Right atrium auricular region (tissue), 2 donors: ENCODE data around the gene ZNF689. TPM values are rescaled to one million over a fixed set of nuclear protein-coding genes. Genes with fewer than 3 reads are reported as not detected.
A peak's percentile ranks its signal among the peaks of the same experiment; 100 is the strongest.

Source experiments
- DNase-seq: peaks from one replicate; pipeline ENCODE4 v3.0.0-alpha.2; 2019; ENCODE audit warnings: low spot score
- H3K27ac ChIP-seq, 2 donors: fragments of 200-600 bp; sonication (generic); 1 replicate in 1 of 2; 2 replicates in 1 of 2; pipeline ENCODE4 v1.5.1; 2016 to 2019
- H3K27me3 ChIP-seq, 2 donors: fragments of 200-600 bp; sonication (generic); one replicate each; pipeline versions ENCODE4 v1.5.1 to v1.6.0; 2017 to 2019
- H3K36me3 ChIP-seq: fragments of 200-600 bp; sonication (generic); one replicate; pipeline ENCODE4 v1.5.1; 2016
- H3K4me1 ChIP-seq, 2 donors: fragments of 200-600 bp; sonication (generic); one replicate each; pipeline versions ENCODE4 v1.5.1 to v1.6.0; 2017 to 2019
- H3K4me3 ChIP-seq, 2 donors: fragments of 200-600 bp; sonication (generic); 1 replicate in 1 of 2; 2 replicates in 1 of 2; pipeline ENCODE4 v1.5.1; 2017 to 2019; ENCODE audit warnings: mild to moderate bottlenecking in 1 of 2, moderate library complexity in 1 of 2
- H3K9me3 ChIP-seq, 2 donors: fragments of 200-600 bp; sonication (generic); one replicate each; pipeline ENCODE4 v1.5.1; 2019
- total RNA-seq, 2 donors: library from RNA; depleted of rRNA; stranded (reverse); fragments of >200 nt; gene quantifications; one replicate each; pipeline ENCODE4 v1.1.0, GENCODE V29; 2016
- TF ChIP-seq, protein P1 (sequence below), 2 donors: fragments of 200-600 bp; sonication (generic); IDR thresholded peaks; one replicate each; pipeline ENCODE4 v1.5.1; 2019; ENCODE audit warnings: antibody characterized with exemption in 2 of 2

The ZNF689 gene
- total RNA-seq, result 1 to 10 TPM; 6.2 to 8.3 TPM

DNA sequence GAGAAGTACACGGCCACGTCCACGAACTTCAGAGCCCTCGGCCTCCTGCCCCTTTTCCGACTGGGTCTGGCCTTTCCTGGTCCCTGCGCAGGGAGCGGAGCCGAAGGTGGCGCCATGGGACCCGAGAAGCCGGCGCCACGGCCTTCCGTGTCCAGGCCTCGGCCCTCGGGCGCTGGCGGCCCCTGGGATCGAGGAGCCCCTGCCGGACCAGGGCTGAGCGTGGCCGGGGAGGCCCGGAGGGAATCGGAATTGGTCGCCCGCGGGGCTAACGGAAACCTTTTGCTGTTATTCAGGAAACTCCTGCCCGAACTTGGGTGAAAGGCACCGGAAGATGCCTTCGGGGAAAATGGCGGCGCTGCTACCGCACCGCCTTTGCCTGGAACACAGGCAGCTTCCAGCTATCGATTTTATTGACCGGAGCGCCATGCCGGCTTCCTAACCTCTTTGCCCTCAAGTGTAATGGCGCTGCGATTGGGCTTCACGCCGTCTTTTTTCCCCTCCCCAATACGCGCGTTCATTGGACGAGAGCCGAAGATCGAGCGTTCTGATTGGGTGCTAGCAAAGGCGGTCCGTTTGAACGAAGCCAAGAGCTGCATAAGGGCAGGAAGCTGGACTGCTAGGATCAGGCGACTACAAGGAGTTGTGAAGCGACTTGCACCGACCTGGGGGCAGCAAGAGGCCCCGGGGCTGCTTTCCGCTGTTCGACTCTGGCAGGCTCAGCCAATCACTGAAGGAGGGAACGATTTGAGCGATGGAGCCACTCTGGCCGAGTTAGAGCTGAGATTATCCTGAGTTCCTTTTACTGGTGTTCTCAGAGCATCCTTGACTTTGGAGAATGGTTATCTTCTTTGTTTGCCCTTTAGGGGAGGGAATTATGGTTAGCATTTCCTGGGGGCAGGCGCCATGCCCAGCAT lies at the start of gene ZNF689:
Gene ZNF689, minus strand, starts transcription at position 464 of the 914 bp plus-strand sequence. Its CDS starts 348 bp downstream, at position 116.
- DNase-seq, result peak; percentile 99
- H3K4me1 ChIP-seq, result peaks cover 0 to 19% of the 10 kb centered on the region in 2 donors
- peak within 1 kb of the TSS; percentile 83 to 96 for H3K4me3 ChIP-seq
- H3K9me3 ChIP-seq, result no peaks in the 10 kb centered on the region
- H3K36me3 ChIP-seq, result peaks cover 9% of the 10 kb centered on the region
- H3K27me3 ChIP-seq, result no peaks in the 10 kb centered on the region
- peak within 1 kb of the TSS; percentile 96 to 97 for H3K27ac ChIP-seq
- TF ChIP-seq, protein P1, sequence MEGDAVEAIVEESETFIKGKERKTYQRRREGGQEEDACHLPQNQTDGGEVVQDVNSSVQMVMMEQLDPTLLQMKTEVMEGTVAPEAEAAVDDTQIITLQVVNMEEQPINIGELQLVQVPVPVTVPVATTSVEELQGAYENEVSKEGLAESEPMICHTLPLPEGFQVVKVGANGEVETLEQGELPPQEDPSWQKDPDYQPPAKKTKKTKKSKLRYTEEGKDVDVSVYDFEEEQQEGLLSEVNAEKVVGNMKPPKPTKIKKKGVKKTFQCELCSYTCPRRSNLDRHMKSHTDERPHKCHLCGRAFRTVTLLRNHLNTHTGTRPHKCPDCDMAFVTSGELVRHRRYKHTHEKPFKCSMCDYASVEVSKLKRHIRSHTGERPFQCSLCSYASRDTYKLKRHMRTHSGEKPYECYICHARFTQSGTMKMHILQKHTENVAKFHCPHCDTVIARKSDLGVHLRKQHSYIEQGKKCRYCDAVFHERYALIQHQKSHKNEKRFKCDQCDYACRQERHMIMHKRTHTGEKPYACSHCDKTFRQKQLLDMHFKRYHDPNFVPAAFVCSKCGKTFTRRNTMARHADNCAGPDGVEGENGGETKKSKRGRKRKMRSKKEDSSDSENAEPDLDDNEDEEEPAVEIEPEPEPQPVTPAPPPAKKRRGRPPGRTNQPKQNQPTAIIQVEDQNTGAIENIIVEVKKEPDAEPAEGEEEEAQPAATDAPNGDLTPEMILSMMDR (IDR thresholded peaks at IDR 0.05), result peak in 1 of 2 donors; percentile 14

DNA sequence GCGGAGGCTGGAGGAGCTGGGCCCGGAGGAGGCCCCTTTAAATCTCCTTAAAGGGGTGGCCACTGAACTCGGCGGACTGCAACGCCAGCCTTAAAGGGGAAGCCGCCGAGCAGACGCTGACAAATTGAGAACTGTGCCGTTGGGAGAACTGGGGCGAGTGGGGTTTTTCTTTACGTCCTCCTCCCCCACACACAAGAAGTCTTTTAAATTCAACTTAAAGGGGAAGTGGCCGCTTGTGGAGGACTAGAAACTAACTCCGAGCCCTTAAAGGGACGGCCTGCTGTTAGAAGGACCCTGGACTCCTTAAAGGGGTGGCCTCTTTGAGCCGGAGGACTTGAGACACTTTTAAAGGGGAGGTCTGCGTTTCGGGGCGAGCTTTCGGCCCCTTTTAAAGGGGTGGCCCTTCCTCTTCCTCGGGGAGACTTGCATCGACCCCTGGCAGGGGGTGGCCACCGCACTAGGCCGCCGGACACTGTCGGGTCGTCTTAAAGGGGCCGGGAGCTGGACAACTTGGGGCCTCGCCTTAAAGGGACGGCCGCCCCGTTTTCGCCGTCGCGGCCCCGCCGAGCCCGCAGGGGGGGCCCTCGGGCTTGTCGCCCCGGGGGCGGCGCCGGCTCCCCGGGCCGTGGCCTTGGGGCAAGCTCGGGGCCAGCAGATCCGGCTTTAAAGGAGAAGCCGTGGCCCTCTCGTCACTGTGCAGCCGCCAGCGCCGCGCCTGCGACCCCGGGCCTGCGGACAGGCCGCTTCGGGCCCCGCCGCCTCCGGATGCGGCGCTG lies 48.7 kb upstream of the ZNF689 start:
- Histone ChIP-seq H3K9me3 (no peaks in the 10 kb centered on the region), H3K36me3 (peaks cover 49% of the 10 kb centered on the region), H3K4me3 (peak overlapping the region; percentile 92 to 94), H3K27me3 (no peaks in the 10 kb centered on the region), H3K27ac (peak overlapping the region; percentile 95 to 99), H3K4me1 (peaks cover 0 to 50% of the 10 kb centered on the region in 2 donors)
- peak; percentile 87 for DNase-seq
- TF ChIP-seq, protein P1 (IDR thresholded peaks at IDR 0.05), result no peak

DNA sequence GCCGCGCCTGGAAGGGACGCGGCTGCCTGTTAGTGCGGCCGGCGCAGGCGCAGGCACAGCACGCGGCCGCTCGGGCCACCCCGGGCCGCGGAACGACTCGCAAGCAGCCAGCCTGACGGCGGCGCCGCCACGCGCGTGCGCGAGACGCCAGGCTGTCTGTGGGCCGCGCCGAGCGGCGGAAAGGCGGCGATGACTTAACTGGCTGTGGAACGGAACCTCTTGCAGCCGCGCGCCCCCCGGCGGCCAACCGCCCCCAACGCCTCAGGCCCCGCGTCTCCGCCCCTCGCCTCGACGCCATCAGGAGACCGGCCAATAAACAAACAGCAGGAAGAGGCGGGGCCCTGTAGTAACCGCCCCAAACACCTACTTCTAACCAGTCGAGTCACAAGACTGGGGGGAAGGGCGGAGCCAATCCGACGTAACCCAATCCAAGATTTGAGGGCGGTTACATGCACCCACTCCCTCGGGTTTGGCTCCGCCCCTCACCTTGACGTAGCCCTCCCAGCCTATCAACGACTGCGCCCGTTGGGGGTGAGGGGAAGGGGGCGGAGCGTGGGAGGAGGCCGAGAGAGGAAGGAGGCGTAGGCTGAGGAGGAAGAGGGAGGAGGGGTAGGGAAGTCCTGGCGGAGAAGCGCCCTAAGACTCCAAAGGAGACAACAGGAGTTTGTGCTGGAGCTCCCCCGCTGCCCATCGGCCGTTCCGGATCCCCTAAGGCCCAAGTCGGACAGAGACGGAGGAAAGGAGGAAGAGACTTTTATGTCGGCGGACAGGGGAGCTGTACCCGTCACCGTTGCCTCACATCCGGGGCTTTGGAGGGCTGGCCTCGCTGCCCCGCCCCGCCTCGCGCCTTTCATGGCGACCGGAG lies 47.9 kb upstream of the ZNF689 start, which contains the start of gene FBRS:
Gene FBRS, plus strand, starts transcription at position 566 of the 865 bp plus-strand sequence. CDS start 1,088 bp downstream, outside the sequence.
- no peaks in the 10 kb centered on the region for H3K9me3 ChIP-seq
- peaks cover 48% of the 10 kb centered on the region for H3K36me3 ChIP-seq
- TF ChIP-seq, protein P1 (IDR thresholded peaks at IDR 0.05), result peak; percentile 70 to 83
- H3K4me1 ChIP-seq, result peaks cover 0 to 44% of the 10 kb centered on the region in 2 donors
- peak within 1 kb of the TSS; percentile 95 to 99 for H3K27ac ChIP-seq
- peak within 1 kb of the TSS; percentile 92 to 94 for H3K4me3 ChIP-seq
- DNase-seq, result peak; percentile 100
- H3K27me3 ChIP-seq, result no peaks in the 10 kb centered on the region

DNA sequence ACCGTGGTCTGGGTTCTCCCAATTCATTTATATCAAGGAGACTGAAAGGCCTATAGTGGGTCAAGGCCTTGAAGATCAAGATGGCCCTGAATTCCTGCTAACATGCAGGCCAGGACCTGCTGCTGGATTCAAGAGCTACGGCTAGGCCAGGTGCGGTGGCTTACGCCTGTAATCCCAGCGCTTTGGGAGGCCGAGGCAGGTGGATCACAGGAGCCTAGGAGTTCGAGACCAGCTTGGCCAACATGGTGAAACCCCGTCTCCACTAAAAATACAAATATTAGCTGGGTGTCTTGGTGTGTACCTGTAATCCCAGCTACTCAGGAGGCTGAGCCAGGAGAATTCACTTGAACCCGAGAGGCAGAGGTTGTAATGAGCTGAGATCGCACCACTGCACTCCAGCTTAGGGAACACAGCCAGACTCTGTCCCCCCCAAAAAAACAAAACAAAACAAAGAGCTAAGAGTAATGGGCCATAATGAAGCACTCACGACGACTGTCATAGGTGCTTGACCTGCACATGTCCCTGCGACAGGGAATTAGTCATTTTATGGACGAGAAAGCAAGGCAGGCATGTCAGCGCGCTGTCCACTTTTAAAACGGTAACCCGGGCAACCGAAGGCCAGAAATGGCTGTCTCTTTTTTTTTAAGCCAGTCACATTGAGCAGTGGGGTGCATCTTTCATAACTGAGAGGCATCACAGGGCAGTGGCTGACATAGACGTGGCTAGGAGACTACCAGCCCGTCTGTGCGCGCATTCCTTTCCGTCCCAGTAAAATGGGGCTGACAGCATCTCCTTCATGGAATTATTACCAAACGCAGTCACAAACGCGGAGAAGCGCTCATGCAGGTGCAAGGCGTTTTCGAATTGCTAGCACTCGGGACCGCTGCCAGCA lies 47.0 kb upstream of the ZNF689 start:
- DNase-seq, result peak; percentile 61
- H3K27me3 ChIP-seq, result no peaks in the 10 kb centered on the region
- peak overlapping the region; percentile 23 to 50 for H3K4me3 ChIP-seq
- TF ChIP-seq, protein P1 (IDR thresholded peaks at IDR 0.05), result no peak
- peaks cover 0 to 44% of the 10 kb centered on the region in 2 donors for H3K4me1 ChIP-seq
- peaks cover 47% of the 10 kb centered on the region for H3K36me3 ChIP-seq
- H3K9me3 ChIP-seq, result no peaks in the 10 kb centered on the region
- H3K27ac ChIP-seq, result peak overlapping the region; percentile 75 to 83
